HCT116 (cell line): Measurements from ENCODE around the gene GALNT18. TPM values are rescaled to one million over a fixed set of nuclear protein-coding genes. Genes with fewer than 3 reads are reported as not detected.

Source experiments
- ATAC-seq: fragments of 200-7000 bp; cut with Tn5 transposase; 2 replicates; pipeline ENCODE4 v1.9.1; 2020; ENCODE audit warnings: mild to moderate bottlenecking, moderate library complexity
- BruUV-seq: library from RNA; stranded (reverse); fragments of 400-500 nt; replicated peaks from 2 replicates; lab custom pipeline; 2021; lab: Mats Ljungman, UMichigan
- CTCF ChIA-PET: fragments of 300-600 bp; sonication (Branson Sonifier 250); formaldehyde crosslinking; loops from one replicate; lab custom pipeline; 2021; ENCODE audit warnings: antibody characterized with exemption; lab: Charles Lee
- POLR2A ChIA-PET: fragments of 300-600, 350-600 bp; sonication (Branson Sonifier 250); formaldehyde crosslinking; loops from one replicate; lab custom pipeline; 2021; ENCODE audit warnings: antibody characterized with exemption; lab: Charles Lee
- RAD21 ChIA-PET, 2 experiments: fragments of 300-600 bp; sonication (Branson Sonifier 250); formaldehyde crosslinking; loops; one replicate each; lab custom pipeline; 2023; ENCODE audit warnings: low total read pairs in 2 of 2; ENCODE audit not compliant: uncharacterized antibody in 2 of 2, unreplicated experiment in 2 of 2, low non-redundant PET in 1 of 2; lab: Charles Lee
- DNase-seq: peaks from one replicate; pipeline ENCODE4 v3.0.0-alpha.2; 2010; ENCODE audit warnings: low read depth, low spot score
- H2AFZ ChIP-seq: fragments of 200-600 bp; shearing (Covaris generic), sonication (generic); 2 replicates; pipeline ENCODE4 v1.6.1; 2017; ENCODE audit warnings: low read depth, mixed run types, mixed read lengths, antibody characterized with exemption, low read length; ENCODE audit not compliant: poor library complexity, severe bottlenecking
- H3K27ac ChIP-seq: 2 replicates; pipeline ENCODE4 v1.5.1; 2012; ENCODE audit warnings: low read depth, low read length
- H3K27me3 ChIP-seq: fragments of 200-600 bp; sonication (generic); 2 replicates; pipeline ENCODE4 v1.6.1; 2016; ENCODE audit warnings: mixed run types, low read length, mixed read lengths; ENCODE audit not compliant: insufficient read depth
- H3K36me3 ChIP-seq, 2 experiments: fragments of 200-500 bp in 1 of 2; fragments of 200-600 bp in 1 of 2; sonication (Bioruptor generic) in 1 of 2; sonication (generic) in 1 of 2; 2 replicates each; pipeline versions ENCODE4 v1.5.1 to v1.6.1; 2014 to 2016; ENCODE audit warnings: low read length in 2 of 2, inconsistent platforms in 1 of 2, mixed read lengths in 1 of 2, mixed run types in 1 of 2; ENCODE audit not compliant: insufficient read depth in 2 of 2, control insufficient read depth in 1 of 2
- H3K4me1 ChIP-seq, 2 experiments: fragments of 200-600 bp in 1 of 2; sonication (generic) in 1 of 2; 2 replicates each; pipeline versions ENCODE4 v1.5.1 to v1.6.1; 2012 to 2017; ENCODE audit warnings: low read length in 2 of 2, inconsistent platforms in 1 of 2, mild to moderate bottlenecking in 1 of 2, mixed read lengths in 1 of 2, mixed run types in 1 of 2, moderate library complexity in 1 of 2; ENCODE audit not compliant: insufficient read depth in 2 of 2, control insufficient read depth in 1 of 2
- H3K4me2 ChIP-seq: fragments of 200-600 bp; sonication (generic); 2 replicates; pipeline ENCODE4 v1.6.1; 2017; ENCODE audit warnings: mixed run types, low read length, mixed read lengths
- H3K4me3 ChIP-seq, 2 experiments: fragments of 200-600 bp in 1 of 2; sonication (generic) in 1 of 2; replicated peaks in 1 of 2; 2 replicates each; pipeline ENCODE4 v1.5.1; 2011 to 2016; ENCODE audit warnings: low read length in 2 of 2, control low read depth in 1 of 2, low read depth in 1 of 2, mild to moderate bottlenecking in 1 of 2, mixed read lengths in 1 of 2, mixed run types in 1 of 2
- H3K79me2 ChIP-seq: fragments of 200-600 bp; sonication (generic); 2 replicates; pipeline ENCODE4 v1.6.1; 2017; ENCODE audit warnings: mild to moderate bottlenecking, mixed run types, low read length, moderate library complexity, mixed read lengths; ENCODE audit not compliant: insufficient read depth
- H3K9ac ChIP-seq: fragments of 200-600 bp; sonication (generic); 2 replicates; pipeline ENCODE4 v1.6.1; 2016; ENCODE audit warnings: low read length, mixed read lengths
- H3K9me2 ChIP-seq: fragments of 200-600 bp; sonication (generic), shearing (Covaris generic); 2 replicates; pipeline ENCODE4 v1.6.1; 2017; ENCODE audit warnings: mixed run types, mild to moderate bottlenecking, moderate library complexity; ENCODE audit not compliant: insufficient read depth
- H3K9me3 ChIP-seq, 2 experiments: fragments of 200-500 bp in 1 of 2; fragments of 200-600 bp in 1 of 2; sonication (Bioruptor generic) in 1 of 2; sonication (generic) in 1 of 2; 2 replicates each; pipeline ENCODE4 v1.6.1; 2014 to 2017; ENCODE audit warnings: low read length in 2 of 2, mixed read lengths in 2 of 2, inconsistent platforms in 1 of 2, low read depth in 1 of 2, mild to moderate bottlenecking in 1 of 2, mixed run types in 1 of 2, moderate library complexity in 1 of 2; ENCODE audit not compliant: control insufficient read depth in 1 of 2, insufficient read depth in 1 of 2
- H4K20me1 ChIP-seq: fragments of 200-600 bp; sonication (generic), shearing (Covaris generic); 2 replicates; pipeline ENCODE4 v1.6.1; 2017; ENCODE audit warnings: mixed run types, mild to moderate bottlenecking, moderate library complexity; ENCODE audit not compliant: insufficient read depth
- CBX3 ChIP-seq: IDR thresholded peaks from 2 replicates; pipeline ENCODE4 v1.6.1; 2012; ENCODE audit warnings: low read depth
- EGR1 ChIP-seq: IDR thresholded peaks from 2 replicates; pipeline ENCODE4 v1.6.1; 2012; ENCODE audit warnings: low read depth
- ELF1 ChIP-seq: IDR thresholded peaks from 2 replicates; pipeline ENCODE4 v1.6.1; 2012; ENCODE audit warnings: low read depth, borderline replicate concordance
- EZH2 ChIP-seq: fragments of 200-600 bp; sonication (generic); IDR thresholded peaks from 2 replicates; pipeline ENCODE4 v1.6.1; 2017; ENCODE audit warnings: antibody characterized with exemption, mixed run types
- POLR2AphosphoS5 ChIP-seq: IDR thresholded peaks from 2 replicates; pipeline ENCODE4 v1.6.1; 2011; ENCODE audit warnings: mild to moderate bottlenecking, low read depth, low read length, moderate library complexity
- RAD21 ChIP-seq: IDR thresholded peaks from 2 replicates; pipeline ENCODE4 v1.6.1; 2012; ENCODE audit warnings: low read depth, mild to moderate bottlenecking
- SIN3A ChIP-seq: IDR thresholded peaks from 2 replicates; pipeline ENCODE4 v1.6.1; 2012; ENCODE audit warnings: low read depth
- SP1 ChIP-seq: IDR thresholded peaks from 2 replicates; pipeline ENCODE4 v1.6.1; 2012; ENCODE audit warnings: low read depth
- SRF ChIP-seq: IDR thresholded peaks from 2 replicates; pipeline ENCODE4 v1.6.1; 2012; ENCODE audit warnings: low read depth
- ZFX ChIP-seq: fragments of 450-650 bp; IDR thresholded peaks from 2 replicates; pipeline ENCODE4 v1.6.1; 2017
- intact Hi-C: fragments of 100-400 bp; cut with micrococcal nuclease; formaldehyde crosslinking; loops from 2 replicates; pipeline ENCODE4 v1.10.0; 2022
- total RNA-seq: library from RNA; stranded (reverse); gene quantifications from one replicate; pipeline ENCODE4 v1.2.1, GENCODE V29; 2021; ENCODE audit not compliant: unreplicated experiment
- TF ChIP-seq, protein P1 (sequence below), 3 experiments: fragments of 200-600 bp in 1 of 3; sonication (generic) in 1 of 3; IDR thresholded peaks in 2 of 3; conservative IDR thresholded peaks in 1 of 3; 2 replicates each; pipeline ENCODE4 v1.5.1; 2012 to 2017; ENCODE audit warnings: low read depth in 2 of 3, low read length in 2 of 3, antibody characterized with exemption in 1 of 3, borderline replicate concordance in 1 of 3, control low read depth in 1 of 3, mild to moderate bottlenecking in 1 of 3, mixed read lengths in 1 of 3, mixed run types in 1 of 3, moderate library complexity in 1 of 3; ENCODE audit not compliant: insufficient read depth in 1 of 3
- TF ChIP-seq, protein P2 (sequence below): IDR thresholded peaks from 2 replicates; pipeline ENCODE4 v1.6.1; 2012
- TF ChIP-seq, protein P3 (sequence below): IDR thresholded peaks from 2 replicates; pipeline ENCODE4 v1.6.1; 2011; ENCODE audit warnings: mild to moderate bottlenecking, low read length, moderate library complexity; ENCODE audit not compliant: insufficient replicate concordance; ENCODE audit errors: extremely low read depth
- TF ChIP-seq, protein P4 (sequence below): IDR thresholded peaks from 2 replicates; pipeline ENCODE4 v1.6.1; 2012
- TF ChIP-seq, protein P5 (sequence below): IDR thresholded peaks from 2 replicates; pipeline ENCODE4 v1.6.1; 2012; ENCODE audit warnings: low read depth

Gene GALNT18
- total RNA-seq, 1 experiment from 2014 or later = 19.9 TPM

DNA sequence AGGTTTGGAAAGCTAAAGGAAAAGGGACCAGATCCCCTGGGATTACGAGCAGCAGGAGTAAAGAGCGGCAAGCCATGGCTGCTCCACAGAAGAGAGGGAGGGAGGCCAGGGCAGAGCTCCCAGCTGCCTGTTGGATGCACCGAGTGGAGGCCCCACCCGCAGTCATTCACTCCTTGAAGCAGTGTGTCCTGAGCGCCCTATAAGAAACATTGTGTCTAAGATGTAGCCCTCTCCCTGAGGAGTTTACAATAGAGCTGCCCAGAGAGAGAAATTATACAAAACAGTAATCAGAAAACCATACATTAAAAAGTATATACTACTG is 214.1 kb downstream of the GALNT18 start:
- H3K9ac ChIP-seq = no peak overlapping the region
- no peak overlapping the region for H3K4me2 ChIP-seq
- POLR2A ChIA-PET = no interaction called here
- CTCF ChIA-PET = no interaction called here
- TF ChIP-seq, protein P1, sequence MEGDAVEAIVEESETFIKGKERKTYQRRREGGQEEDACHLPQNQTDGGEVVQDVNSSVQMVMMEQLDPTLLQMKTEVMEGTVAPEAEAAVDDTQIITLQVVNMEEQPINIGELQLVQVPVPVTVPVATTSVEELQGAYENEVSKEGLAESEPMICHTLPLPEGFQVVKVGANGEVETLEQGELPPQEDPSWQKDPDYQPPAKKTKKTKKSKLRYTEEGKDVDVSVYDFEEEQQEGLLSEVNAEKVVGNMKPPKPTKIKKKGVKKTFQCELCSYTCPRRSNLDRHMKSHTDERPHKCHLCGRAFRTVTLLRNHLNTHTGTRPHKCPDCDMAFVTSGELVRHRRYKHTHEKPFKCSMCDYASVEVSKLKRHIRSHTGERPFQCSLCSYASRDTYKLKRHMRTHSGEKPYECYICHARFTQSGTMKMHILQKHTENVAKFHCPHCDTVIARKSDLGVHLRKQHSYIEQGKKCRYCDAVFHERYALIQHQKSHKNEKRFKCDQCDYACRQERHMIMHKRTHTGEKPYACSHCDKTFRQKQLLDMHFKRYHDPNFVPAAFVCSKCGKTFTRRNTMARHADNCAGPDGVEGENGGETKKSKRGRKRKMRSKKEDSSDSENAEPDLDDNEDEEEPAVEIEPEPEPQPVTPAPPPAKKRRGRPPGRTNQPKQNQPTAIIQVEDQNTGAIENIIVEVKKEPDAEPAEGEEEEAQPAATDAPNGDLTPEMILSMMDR (IDR thresholded peaks at IDR 0.05 in 2 of 3, conservative IDR thresholded peaks at IDR 0.05 in 1 of 3; ENCODE audit: borderline replicate concordance in 1 of 3, insufficient read depth in 1 of 3, low read depth in 2 of 3, low read length in 2 of 3) = no peak
- TF ChIP-seq ELF1 = no peak
- TF ChIP-seq SIN3A = no peak
- TF ChIP-seq RAD21 = no peak
- TF ChIP-seq, protein P2, sequence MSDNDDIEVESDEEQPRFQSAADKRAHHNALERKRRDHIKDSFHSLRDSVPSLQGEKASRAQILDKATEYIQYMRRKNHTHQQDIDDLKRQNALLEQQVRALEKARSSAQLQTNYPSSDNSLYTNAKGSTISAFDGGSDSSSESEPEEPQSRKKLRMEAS = no peak
- no peak for TF ChIP-seq EZH2
- TF ChIP-seq, protein P3, sequence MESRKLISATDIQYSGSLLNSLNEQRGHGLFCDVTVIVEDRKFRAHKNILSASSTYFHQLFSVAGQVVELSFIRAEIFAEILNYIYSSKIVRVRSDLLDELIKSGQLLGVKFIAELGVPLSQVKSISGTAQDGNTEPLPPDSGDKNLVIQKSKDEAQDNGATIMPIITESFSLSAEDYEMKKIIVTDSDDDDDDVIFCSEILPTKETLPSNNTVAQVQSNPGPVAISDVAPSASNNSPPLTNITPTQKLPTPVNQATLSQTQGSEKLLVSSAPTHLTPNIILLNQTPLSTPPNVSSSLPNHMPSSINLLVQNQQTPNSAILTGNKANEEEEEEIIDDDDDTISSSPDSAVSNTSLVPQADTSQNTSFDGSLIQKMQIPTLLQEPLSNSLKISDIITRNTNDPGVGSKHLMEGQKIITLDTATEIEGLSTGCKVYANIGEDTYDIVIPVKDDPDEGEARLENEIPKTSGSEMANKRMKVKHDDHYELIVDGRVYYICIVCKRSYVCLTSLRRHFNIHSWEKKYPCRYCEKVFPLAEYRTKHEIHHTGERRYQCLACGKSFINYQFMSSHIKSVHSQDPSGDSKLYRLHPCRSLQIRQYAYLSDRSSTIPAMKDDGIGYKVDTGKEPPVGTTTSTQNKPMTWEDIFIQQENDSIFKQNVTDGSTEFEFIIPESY = no peak
- TF ChIP-seq CBX3 = no peak
- no peak for TF ChIP-seq SRF
- TF ChIP-seq, protein P4, sequence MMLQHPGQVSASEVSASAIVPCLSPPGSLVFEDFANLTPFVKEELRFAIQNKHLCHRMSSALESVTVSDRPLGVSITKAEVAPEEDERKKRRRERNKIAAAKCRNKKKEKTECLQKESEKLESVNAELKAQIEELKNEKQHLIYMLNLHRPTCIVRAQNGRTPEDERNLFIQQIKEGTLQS = no peak
- TF ChIP-seq, protein P5, sequence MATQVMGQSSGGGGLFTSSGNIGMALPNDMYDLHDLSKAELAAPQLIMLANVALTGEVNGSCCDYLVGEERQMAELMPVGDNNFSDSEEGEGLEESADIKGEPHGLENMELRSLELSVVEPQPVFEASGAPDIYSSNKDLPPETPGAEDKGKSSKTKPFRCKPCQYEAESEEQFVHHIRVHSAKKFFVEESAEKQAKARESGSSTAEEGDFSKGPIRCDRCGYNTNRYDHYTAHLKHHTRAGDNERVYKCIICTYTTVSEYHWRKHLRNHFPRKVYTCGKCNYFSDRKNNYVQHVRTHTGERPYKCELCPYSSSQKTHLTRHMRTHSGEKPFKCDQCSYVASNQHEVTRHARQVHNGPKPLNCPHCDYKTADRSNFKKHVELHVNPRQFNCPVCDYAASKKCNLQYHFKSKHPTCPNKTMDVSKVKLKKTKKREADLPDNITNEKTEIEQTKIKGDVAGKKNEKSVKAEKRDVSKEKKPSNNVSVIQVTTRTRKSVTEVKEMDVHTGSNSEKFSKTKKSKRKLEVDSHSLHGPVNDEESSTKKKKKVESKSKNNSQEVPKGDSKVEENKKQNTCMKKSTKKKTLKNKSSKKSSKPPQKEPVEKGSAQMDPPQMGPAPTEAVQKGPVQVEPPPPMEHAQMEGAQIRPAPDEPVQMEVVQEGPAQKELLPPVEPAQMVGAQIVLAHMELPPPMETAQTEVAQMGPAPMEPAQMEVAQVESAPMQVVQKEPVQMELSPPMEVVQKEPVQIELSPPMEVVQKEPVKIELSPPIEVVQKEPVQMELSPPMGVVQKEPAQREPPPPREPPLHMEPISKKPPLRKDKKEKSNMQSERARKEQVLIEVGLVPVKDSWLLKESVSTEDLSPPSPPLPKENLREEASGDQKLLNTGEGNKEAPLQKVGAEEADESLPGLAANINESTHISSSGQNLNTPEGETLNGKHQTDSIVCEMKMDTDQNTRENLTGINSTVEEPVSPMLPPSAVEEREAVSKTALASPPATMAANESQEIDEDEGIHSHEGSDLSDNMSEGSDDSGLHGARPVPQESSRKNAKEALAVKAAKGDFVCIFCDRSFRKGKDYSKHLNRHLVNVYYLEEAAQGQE = no peak
- no peak for TF ChIP-seq POLR2AphosphoS5
- TF ChIP-seq ZFX = no peak
- no peak for TF ChIP-seq EGR1
- TF ChIP-seq SP1 = no peak
- H3K27me3 ChIP-seq = no peaks in the 10 kb centered on the region
- no peak overlapping the region for H3K4me3 ChIP-seq
- H3K79me2 ChIP-seq = no peaks in the 10 kb centered on the region
- no peak overlapping the region for H3K27ac ChIP-seq
- RAD21 ChIA-PET = no interaction called here
- no peaks in the 10 kb centered on the region for H3K9me2 ChIP-seq
- no peaks in the 10 kb centered on the region for H3K36me3 ChIP-seq
- H2AFZ ChIP-seq = no peak overlapping the region
- intact Hi-C loops = no loop called here
- no peaks in the 10 kb centered on the region for H3K9me3 ChIP-seq
- BruUV-seq = no TSS peak
- ATAC-seq = no peak
- peaks cover 7 to 15% of the 10 kb centered on the region in 2 experiments; a peak in 2 of 4 replicates for H3K4me1 ChIP-seq
- no peak for DNase-seq
- no peaks in the 10 kb centered on the region for H4K20me1 ChIP-seq
